GM19395 (cell line): ENCODE measurements around the gene ZNF100.
"Not testable (repeated sequence)": the region's sequence is repeated elsewhere in the genome, so short reads cannot be mapped to it uniquely, and the experiment has no call there.

ENCODE experiments used
- ATAC-seq: cut with Tn5 transposase; IDR thresholded peaks from one replicate; pipeline ENCODE4 v1.9.1; 2021; ENCODE audit warnings: mild to moderate bottlenecking, moderate library complexity; ENCODE audit not compliant: unreplicated experiment

Gene ZNF100

DNA sequence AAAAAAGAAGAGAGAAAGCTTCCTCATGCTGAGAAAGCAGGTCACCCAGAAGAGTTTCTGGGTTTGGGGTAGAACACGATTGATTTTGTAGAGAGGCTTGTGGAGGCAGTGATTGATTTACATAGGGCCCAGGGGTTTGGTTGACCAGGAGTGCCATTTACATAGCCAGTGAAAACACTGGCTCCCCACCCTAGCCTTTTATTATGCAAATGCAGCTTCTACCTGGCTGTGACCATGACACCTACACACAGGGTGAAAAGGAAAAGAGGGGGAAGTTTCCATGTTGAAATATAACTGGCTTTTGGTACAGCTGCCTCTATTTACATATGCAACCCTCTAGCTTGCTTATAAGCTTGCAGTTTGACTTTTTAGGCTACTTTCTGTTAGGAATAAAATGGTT, 62.0 kb downstream of the ZNF100 start:
- no peak for ATAC-seq

DNA sequence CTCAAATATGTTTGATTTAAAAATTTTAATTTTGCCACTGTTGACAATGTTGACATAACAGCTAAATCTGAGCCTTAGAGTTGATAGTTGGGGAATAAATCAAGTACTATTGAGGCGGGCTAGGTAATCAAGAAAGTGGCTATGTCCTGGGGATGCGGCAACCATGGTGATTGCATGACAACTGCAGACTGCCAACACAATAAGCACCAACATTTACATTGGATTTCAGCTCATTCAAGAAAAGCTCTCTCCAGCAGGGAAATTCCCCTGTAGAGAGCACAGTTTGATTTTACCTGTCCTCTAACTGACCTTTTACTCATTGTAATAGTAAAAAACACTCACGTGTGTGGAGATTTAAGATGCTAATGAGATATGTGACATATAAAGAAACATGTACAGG, 63.1 kb downstream of the ZNF100 start:
- no peak for ATAC-seq

DNA sequence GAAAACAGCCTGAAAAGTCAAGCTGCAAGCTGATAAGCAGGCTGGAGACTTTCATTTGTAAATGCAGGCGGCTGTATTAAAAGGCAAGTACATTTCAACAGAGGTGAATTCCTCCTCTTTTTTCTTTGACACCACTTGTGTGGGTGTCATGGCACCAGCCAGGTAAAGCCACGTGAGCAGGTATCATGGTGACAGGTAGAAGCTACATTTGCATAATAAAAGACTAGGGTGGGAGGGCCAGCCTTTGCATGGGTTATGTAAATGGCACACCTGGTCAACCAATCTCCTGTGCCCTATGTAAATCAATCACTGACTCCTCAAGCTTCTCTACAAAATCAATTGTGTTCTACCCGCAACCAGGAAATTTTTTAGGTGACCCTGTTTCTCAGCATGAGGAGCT, 68.2 kb downstream of the ZNF100 start:
- no peak for ATAC-seq

DNA sequence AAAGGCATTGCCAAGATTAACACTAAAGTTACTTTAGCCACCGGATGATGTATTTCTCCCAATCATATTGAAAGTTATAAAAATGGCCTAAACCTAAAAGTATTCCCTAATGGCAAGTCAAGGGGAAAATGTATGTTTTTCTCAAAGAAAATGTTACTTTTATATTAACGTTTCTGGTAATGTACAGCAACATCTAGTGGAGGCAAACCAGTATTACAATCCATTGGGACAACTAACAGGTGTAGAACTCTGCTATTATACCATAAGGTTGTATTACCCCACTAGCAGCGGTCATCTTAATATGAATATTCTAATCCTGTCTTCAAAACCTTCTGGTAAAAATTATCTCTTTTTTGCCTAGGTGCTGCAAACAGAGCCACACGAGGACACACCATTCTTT, 69.2 kb downstream of the ZNF100 start:
- ATAC-seq, result no peak

DNA sequence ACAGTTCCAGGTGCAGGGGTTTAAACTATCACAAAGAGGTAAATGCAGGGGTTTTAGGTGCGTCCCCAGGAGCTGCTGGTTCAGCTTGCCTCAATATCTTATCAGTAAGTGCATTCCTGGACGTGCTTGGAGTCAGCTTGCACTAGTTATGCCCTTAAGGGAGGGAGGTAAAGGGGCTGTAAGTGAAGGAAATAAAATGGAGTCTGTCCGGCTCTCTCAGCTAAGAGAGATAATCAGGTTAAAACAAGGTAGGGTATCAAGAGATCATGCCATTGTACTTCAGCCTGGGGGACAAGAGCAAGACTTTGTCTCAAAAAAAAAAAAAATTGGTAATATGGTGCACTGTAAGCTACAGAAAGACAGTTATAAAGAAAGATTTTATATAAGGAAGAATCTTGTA, 69.7 kb downstream of the ZNF100 start:
- ATAC-seq, result no peak

DNA sequence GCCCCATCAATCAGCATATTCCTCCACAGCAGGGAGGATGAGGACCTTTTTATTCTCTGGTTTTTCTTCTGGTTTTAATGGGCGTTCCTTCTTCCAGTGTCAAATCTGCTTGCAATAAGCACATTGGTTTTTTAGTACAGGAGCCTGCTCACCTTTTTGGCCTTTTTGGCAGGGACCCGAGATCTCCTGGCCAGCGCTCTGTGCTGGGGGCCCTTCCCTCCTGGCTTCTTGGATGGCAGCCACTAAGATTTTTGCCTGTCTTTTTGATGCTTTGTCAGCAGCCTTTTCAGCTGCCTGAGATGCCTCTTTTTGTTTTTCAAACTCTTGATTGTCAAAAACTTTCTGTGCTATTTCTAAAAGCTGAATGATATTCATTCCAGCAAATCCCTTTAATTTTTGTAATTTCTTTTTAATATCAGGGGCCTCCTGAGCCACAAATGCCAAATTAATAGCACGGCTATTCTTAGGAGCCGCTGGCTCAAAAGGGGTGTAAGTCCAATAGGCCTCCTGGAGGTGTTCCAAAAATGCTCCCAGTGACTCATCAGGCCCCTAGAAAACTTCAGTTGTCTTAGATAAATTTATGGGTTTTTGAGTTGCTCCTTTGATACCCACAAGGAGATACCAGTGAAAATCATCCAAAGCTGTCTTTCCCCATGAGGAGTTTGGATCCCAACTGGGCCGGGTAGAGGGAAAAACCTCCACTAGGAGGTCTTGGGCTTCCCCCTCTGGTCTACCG, 73.0 kb downstream of the ZNF100 start:
- ATAC-seq, result no peak

DNA sequence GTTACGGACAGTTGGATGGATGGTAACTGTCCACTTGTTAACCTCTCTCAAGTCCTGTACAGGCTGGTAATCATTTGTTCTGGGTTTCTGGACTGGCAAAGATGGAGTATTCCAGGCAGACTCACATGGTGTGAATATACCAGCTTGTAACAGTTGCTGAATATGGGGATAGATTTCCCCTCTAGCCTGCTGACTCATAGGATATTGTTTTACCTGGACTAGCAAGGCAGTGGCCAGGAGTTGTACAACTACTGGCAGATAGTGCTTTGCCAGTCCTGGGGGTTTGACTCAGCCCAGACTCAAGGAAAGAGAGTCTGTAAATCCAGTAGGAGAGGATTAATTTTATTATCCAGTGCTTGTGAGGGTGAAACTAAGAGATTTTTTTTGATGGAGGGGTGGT, 74.0 kb downstream of the ZNF100 start:
- no peak for ATAC-seq

DNA sequence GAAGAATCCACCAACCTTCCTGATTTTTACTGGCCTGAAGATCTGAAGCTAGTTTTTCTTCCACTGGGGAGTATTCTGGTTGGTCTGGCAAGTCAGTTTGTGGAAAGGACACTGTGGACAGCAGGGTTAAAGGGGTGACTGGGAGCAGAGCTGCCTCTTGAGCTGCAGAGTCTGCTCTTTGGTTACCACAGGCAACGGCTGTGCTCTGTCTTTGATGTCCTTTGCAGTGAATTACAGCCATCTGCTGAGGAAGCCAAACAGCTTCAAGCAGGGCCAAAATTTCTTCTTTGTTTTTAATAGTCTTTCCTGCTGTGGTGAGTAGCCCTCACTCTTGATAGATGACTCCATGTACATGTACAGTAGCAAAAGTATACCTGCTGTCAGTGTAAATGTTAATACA, 75.7 kb downstream of the ZNF100 start:
- no peak for ATAC-seq

DNA sequence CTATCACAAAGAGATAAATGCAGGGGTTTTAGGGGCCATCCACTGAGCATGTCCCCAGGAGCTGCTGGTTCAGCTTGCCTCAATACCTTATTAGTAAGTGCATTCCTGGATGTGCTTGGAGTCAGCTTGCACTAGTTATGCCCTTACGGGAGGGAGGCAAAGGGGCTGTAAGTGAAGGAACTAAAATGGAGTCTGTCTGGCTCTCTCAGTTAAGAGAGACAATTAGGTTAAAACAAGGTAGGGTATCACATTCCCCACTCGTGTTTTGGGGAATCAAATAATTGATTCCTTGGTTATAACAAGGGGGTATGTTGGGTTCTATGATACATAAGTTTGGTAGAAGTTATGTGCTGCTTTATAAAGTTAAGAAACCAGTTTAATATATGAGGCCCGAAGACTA, 78.9 kb downstream of the ZNF100 start:
- no peak for ATAC-seq

DNA sequence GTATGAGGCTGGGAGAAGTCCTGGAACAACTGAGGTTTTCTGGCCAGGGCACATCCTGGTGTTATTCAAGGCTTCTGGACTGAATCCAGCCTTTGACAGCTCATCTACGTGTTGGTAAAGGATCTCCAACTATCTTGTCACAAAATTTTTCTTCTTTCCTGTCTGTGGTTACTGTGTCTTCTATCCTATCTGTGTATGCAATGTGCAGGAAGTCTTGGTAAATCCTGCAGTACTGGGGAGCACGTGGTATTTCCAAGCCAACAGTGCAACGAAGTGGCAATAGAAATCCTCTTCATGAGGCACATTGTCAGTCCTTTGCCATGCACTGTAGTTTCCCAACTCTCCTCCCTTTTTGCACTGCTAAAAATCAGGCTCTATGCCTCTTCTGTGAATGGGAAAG, 86.7 kb downstream of the ZNF100 start:
- no peak for ATAC-seq

DNA sequence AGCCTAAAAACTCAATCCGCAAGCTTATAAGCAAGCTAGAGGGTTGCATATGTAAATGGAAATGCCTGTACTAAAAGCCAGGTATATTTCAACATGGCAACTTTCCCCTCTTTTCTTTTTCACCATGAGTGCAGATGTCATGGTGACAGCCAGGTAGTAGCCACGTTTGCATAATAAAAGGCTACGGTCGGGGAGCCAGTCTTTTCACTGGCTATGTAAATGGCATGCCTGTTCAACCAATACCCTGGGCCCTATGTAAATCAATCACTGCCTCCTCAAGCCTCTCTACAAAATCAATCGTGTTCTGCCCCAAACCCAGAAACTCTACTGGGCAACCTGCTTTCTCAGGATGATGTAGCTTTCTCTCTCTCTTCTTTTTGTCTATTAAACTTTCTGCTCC, 87.4 kb downstream of the ZNF100 start:
- no peak for ATAC-seq

DNA sequence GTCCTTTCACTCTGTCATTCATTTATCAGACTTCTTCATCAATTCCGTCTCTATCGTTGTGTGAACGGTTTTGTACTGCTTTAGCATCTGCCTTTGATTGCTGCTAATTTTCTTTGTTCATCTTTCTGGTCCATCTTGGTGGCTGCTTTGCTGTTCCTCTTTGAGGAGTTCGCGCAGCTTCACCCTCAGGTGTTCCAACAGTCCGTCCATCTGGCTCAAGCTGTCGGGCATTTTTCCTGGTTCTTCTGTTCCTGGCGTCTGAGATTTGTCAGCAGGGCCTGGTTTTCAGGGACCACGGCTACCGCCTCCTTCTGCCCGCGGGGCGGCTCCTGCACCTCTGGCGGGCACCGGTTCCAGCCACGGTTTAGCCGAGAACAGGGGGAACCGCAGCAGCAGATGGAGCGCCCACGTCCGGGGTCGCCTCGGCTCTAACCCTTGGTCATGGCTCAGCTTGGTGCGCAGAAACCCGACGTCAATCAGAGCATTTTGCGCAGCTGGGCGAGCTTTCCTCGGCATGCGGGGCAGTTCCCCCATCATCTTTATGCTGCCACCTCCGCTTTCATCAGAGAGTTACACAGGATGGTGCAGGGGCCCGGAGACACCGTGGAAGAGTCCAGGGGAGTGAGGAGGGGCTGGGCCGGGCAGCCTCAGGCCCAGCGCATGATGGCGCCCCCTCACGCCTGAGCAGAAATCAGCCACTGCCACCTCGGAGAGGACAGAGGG, 89.5 kb downstream of the ZNF100 start:
- ATAC-seq, result no peak

DNA sequence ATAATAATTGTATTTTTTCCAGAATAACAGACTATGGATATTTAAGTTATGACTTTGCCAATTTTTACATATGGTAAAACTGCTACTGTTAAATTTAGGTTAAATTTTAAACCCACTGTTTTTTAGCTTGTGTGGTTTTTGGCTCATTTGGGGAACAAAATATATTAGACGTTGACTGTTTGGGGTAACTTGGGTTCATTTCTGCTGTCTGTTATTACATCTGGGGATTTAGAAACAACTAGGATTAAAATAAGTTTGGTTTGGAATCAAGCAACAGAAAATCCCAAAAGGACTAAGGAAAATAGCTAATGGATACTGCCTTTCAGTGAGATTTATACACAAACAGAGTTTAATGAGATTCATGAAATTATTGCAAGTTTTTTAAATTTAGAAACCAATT, 92.9 kb downstream of the ZNF100 start:
- ATAC-seq, result no peak

DNA sequence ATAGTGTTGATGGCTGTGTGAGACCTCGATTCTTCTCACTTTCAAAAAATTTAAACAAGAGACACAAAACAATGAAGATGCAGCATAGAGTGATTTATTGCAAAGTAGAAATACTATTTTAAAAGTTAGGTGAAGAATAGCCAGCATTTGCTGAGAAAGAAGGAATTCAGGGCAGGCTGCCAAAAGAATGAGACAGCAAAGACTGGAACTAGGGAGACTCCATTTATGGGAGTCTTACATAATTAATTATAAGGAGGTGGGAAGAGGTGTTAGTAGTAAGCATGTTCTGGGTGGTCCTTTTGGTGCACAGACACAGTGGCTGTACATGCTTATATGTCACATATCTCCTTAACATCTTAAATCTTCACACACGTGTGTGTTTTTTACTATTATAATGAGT, 93.9 kb downstream of the ZNF100 start:
- not testable (repeated sequence) for ATAC-seq
